ENCODE data around the gene MAP3K9.

MAP3K9 gene

GRCh38 chr14:70741482-70741881, 67.8 kb downstream of the MAP3K9 start:
- no peaks in the 10 kb centered on the region for H3K9me3 Mint-ChIP-seq
- DNase-seq: no peak
- H3K4me3 Mint-ChIP-seq: no peak overlapping the region
- peaks cover 10% of the 10 kb centered on the region for H3K4me1 Mint-ChIP-seq
- no peak overlapping the region for H3K27ac Mint-ChIP-seq
- peaks cover 33% of the 10 kb centered on the region for H3K36me3 Mint-ChIP-seq (ENCODE audit: low read depth)
- TF ChIP-seq, protein P1, sequence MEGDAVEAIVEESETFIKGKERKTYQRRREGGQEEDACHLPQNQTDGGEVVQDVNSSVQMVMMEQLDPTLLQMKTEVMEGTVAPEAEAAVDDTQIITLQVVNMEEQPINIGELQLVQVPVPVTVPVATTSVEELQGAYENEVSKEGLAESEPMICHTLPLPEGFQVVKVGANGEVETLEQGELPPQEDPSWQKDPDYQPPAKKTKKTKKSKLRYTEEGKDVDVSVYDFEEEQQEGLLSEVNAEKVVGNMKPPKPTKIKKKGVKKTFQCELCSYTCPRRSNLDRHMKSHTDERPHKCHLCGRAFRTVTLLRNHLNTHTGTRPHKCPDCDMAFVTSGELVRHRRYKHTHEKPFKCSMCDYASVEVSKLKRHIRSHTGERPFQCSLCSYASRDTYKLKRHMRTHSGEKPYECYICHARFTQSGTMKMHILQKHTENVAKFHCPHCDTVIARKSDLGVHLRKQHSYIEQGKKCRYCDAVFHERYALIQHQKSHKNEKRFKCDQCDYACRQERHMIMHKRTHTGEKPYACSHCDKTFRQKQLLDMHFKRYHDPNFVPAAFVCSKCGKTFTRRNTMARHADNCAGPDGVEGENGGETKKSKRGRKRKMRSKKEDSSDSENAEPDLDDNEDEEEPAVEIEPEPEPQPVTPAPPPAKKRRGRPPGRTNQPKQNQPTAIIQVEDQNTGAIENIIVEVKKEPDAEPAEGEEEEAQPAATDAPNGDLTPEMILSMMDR (IDR thresholded peaks at IDR 0.05): no peak
- H3K27me3 Mint-ChIP-seq (ENCODE audit: low read depth, poor library complexity): no peaks in the 10 kb centered on the region

- DNase-seq: no peak
- H3K4me1 Mint-ChIP-seq: no peaks in the 10 kb centered on the region
- no peak overlapping the region for H3K27ac Mint-ChIP-seq
- no peaks in the 10 kb centered on the region for H3K9me3 Mint-ChIP-seq
- no peak overlapping the region for H3K4me3 Mint-ChIP-seq
- H3K27me3 Mint-ChIP-seq (ENCODE audit: low read depth, poor library complexity): no peaks in the 10 kb centered on the region
- TF ChIP-seq, protein P1 (IDR thresholded peaks at IDR 0.05): no peak
- peaks cover 59% of the 10 kb centered on the region for H3K36me3 Mint-ChIP-seq (ENCODE audit: low read depth)
Measured at GRCh38 chr14:70735043-70735442, 74.3 kb downstream of the MAP3K9 start.

DNA sequence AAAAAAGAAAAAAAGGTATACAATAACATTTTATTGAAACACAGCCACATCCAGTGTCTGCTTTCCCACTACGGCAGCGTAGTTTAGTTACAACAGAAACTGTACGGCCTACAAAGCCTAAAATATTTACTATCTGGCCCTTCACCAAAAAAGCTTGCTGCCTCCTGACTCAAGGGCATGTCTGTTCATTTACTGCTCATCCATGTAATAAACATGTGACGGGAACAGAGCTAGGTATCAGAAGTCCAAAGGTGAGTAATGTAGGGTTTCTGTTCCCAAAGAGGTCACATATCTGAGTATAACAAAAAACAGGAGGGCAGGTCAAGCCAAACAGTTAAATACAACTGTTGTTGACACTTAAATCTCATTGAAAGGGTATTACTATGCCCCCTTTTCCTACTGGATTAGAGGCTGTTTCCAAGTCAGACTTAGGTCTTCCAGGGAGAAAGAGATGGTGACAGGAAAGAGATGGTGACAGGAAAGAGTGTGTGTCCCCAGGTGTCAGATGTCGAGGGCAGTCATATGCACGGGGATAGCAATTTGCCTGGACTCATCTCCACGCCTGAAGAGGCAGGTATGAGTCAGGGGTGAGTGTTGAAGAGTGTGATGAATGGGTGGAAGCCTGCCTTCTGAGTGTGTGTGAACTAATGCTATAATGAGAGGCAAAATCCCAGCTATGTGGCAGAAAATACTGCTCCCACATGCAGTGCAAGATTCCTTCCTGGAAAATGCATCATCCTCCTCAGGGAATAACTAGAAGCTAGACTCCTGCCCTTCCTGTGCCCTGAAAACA, 77.7 kb downstream of the MAP3K9 start:
- no peaks in the 10 kb centered on the region for H3K27me3 Mint-ChIP-seq (ENCODE audit: low read depth, poor library complexity)
- H3K36me3 Mint-ChIP-seq (ENCODE audit: low read depth): peaks cover 57% of the 10 kb centered on the region
- peaks cover 13% of the 10 kb centered on the region for H3K4me1 Mint-ChIP-seq
- H3K27ac Mint-ChIP-seq: no peak overlapping the region
- TF ChIP-seq, protein P1 (IDR thresholded peaks at IDR 0.05): no peak
- no peak for DNase-seq
- H3K4me3 Mint-ChIP-seq: no peak overlapping the region
- H3K9me3 Mint-ChIP-seq: no peaks in the 10 kb centered on the region

DNA sequence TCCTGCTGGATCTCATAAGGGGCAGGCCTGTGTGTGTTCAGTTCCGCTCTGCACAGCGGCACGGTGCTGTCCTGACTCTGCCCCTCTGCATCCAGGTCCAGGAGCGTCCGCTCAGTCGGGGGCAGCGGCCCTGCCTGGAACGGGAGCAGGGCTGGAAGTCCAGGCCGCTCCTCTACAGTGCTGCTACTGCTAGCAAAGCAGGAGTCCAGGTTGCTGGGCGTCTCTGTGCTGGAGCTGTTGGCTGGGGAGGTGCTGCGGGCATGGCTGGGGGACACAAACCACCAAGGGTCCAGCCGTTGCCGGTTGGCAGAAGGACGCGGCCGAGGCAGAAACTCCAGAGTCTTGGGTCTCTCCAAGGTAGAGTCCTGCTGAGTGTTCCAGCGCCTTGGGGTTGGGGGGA, 78.9 kb downstream of the MAP3K9 start:
- H3K27me3 Mint-ChIP-seq (ENCODE audit: low read depth, poor library complexity): no peaks in the 10 kb centered on the region
- TF ChIP-seq, protein P1 (IDR thresholded peaks at IDR 0.05): no peak
- H3K27ac Mint-ChIP-seq: no peak overlapping the region
- H3K9me3 Mint-ChIP-seq: no peaks in the 10 kb centered on the region
- H3K4me3 Mint-ChIP-seq: no peak overlapping the region
- H3K4me1 Mint-ChIP-seq: peaks cover 18% of the 10 kb centered on the region
- peaks cover 57% of the 10 kb centered on the region for H3K36me3 Mint-ChIP-seq (ENCODE audit: low read depth)
- DNase-seq: no peak

DNA sequence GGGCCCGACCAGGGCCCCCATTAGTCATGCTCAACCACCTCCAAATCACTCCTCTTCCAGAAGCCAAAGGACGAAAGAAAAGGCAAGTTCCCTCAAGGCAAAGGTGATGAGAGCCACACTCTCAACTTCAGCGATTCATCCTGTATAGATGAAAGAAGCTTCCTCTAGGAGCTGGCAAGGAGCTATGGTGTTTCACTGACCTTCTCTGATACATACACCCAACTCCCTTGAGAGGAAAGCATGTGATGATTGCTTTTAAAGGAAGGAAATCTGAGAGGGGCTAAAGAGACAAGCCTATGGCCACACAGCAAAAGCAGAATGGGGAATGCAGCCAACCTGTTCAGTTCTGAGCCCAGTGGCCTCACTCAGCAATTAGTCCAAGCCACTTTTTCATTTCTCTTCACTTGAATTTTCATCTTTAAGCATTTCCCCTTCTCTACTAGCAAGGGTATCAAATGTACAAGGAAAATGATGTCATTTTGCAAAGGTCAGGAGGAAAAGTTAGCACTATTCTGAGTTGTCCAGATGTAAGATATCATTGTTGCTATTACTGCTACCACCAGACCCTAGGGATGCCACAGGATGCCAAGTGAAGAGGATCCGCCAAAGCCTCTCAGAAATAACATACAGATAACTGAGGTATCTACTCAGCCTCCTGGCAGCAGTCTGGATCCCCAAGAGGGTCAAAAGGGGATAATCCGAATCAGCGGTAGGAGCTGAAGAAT, 82.5 kb downstream of the MAP3K9 start:
- DNase-seq: no peak
- peaks cover 18% of the 10 kb centered on the region for H3K4me1 Mint-ChIP-seq
- no peak overlapping the region for H3K27ac Mint-ChIP-seq
- H3K9me3 Mint-ChIP-seq: no peaks in the 10 kb centered on the region
- peaks cover 35% of the 10 kb centered on the region for H3K36me3 Mint-ChIP-seq (ENCODE audit: low read depth)
- peaks cover 3% of the 10 kb centered on the region for H3K27me3 Mint-ChIP-seq (ENCODE audit: low read depth, poor library complexity)
- H3K4me3 Mint-ChIP-seq: no peak overlapping the region
- TF ChIP-seq, protein P1 (IDR thresholded peaks at IDR 0.05): no peak

All from nephron progenitor cell (in vitro differentiated cells).